ENCODE results near the gene TBP. TPM values are rescaled to one million over a fixed set of nuclear protein-coding genes. Genes with fewer than 3 reads are reported as not detected.
A peak's percentile ranks its signal among the peaks of the same experiment; 100 is the strongest.

Gene TBP
- total and polyA plus RNA-seq, 2 of the 13 experiments (the other 11 are each of a cell fraction or from before 2014, with no cell fraction given) = 21.7 to 28.1 TPM

- TF ChIP-seq ZNF549 (CRISPR knock-in tag; IDR thresholded peaks at IDR 0.05) = no peak
- no peak for TF ChIP-seq ZSCAN31 (CRISPR knock-in tag; IDR thresholded peaks at IDR 0.05; ENCODE audit: low read depth)
- 0 out of 2 replicates have a peak, but pooled peaks have one; percentile 22 for TF ChIP-seq RBAK (CRISPR knock-in tag; IDR thresholded peaks at IDR 0.05)
- peak; percentile 53 for TF ChIP-seq MED8 (CRISPR knock-in tag; IDR thresholded peaks at IDR 0.05; ENCODE audit: insufficient replicate concordance)
- TF ChIP-seq E2F5 (CRISPR knock-in tag; conservative IDR thresholded peaks at IDR 0.05) = 0 out of 2 replicates have a peak, but pooled peaks have one; percentile 28
- TF ChIP-seq ATF2 (CRISPR knock-in tag; IDR thresholded peaks at IDR 0.05) = peak; percentile 71
- peak; percentile 98 for TF ChIP-seq RBM39 (IDR thresholded peaks at IDR 0.05; ENCODE audit: low read depth, low read length, poor library complexity, severe bottlenecking)
- no peak for TF ChIP-seq ZNF737 (CRISPR knock-in tag; IDR thresholded peaks at IDR 0.05; ENCODE audit: borderline replicate concordance)
- no peak; the same call in 1 of the 2 replicates for TF ChIP-seq ZNF740 (CRISPR knock-in tag; IDR thresholded peaks at IDR 0.05)
- TF ChIP-seq ZSCAN21 (CRISPR knock-in tag; IDR thresholded peaks at IDR 0.05; ENCODE audit: borderline replicate concordance) = peak; percentile 74
- TF ChIP-seq JUN (CRISPR knock-in tag; IDR thresholded peaks at IDR 0.05) = no peak
- TF ChIP-seq ZNF224 (CRISPR knock-in tag; IDR thresholded peaks at IDR 0.05) = peak; percentile 97
- 0 out of 2 replicates have a peak, but pooled peaks have one; percentile 22 for TF ChIP-seq KIAA2018 (CRISPR knock-in tag; IDR thresholded peaks at IDR 0.05; ENCODE audit: borderline replicate concordance)
- no peak for TF ChIP-seq ZBTB33 (CRISPR knock-in tag; IDR thresholded peaks at IDR 0.05)
Measured at GRCh38 chr6:170552765-170553533, 1.2 kb upstream of the TBP start, which contains the start of gene PSMB1 (continued).

Data from HepG2 (cell line).